Measurements from ENCODE around the gene ZNF236. TPM values are rescaled to one million over a fixed set of nuclear protein-coding genes. Genes with fewer than 3 reads are reported as not detected.

The ZNF236 gene
- total and polyA plus RNA-seq, 2 experiments from 2014 or later, result 5.8 to 13.1 TPM

DNA sequence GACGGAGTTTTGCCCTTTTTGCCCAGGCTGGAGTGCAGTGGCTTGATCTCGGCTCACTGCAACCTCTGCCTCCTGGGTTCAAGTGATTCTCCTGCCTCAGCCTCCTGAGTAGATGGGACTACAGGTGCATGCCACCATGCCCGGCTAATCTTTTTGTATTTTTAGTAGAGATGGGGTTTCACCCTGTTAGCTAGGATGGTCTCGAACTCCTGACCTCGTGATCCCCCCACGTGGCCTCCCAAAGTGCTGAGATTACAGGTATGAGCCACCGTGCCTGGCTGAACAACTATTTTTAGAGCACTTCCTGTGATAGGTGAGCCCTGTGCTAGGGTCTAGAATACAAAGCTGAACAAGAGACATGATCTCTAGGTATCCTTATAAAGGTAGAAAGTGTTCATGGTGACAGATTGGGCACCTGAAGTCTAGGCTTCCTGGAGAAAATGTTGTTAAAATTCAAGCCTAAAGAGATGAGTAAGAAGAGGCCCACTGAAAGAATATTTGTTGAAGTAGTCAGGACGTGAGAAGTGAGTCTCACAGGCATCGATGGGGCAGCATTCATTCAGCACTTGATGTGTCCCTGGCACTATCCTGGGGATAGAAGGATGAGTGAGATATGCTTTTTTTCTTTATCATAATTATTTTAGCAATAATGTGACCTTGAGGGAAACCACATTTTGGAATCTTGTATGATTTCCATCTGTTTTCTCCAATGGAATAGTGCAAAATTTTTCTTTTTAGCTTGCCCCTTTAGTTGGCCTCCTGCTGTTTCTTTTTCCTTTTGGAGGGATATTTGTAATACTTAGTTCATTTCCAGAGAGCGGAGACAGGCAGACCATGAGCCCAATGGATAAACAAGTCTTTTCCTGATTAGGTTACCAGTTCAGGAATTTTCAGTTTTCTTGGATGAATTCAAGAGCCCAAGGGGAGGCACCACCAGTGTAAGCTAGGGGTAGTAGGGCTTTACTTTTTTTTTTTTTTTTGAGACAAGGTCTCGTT, 5.1 kb downstream of the ZNF236 start:
- TF ChIP-seq, protein P1, sequence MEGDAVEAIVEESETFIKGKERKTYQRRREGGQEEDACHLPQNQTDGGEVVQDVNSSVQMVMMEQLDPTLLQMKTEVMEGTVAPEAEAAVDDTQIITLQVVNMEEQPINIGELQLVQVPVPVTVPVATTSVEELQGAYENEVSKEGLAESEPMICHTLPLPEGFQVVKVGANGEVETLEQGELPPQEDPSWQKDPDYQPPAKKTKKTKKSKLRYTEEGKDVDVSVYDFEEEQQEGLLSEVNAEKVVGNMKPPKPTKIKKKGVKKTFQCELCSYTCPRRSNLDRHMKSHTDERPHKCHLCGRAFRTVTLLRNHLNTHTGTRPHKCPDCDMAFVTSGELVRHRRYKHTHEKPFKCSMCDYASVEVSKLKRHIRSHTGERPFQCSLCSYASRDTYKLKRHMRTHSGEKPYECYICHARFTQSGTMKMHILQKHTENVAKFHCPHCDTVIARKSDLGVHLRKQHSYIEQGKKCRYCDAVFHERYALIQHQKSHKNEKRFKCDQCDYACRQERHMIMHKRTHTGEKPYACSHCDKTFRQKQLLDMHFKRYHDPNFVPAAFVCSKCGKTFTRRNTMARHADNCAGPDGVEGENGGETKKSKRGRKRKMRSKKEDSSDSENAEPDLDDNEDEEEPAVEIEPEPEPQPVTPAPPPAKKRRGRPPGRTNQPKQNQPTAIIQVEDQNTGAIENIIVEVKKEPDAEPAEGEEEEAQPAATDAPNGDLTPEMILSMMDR (IDR thresholded peaks at IDR 0.05; ENCODE audit: low read depth, low read length), result no peak
- Histone ChIP-seq H3K9me3 (ENCODE audit: low read depth) (no peaks in the 10 kb centered on the region), H3K4me3 (no peak overlapping the region), H3K36me3 (no peaks in the 10 kb centered on the region), H3K27me3 (no peaks in the 10 kb centered on the region), H3K27ac (no peak overlapping the region), H3K4me1 (ENCODE audit: low read depth) (peaks cover 18% of the 10 kb centered on the region)
- no peak for DNase-seq (ENCODE audit: low read depth in 1 of 2, low spot score in 1 of 2)

DNA sequence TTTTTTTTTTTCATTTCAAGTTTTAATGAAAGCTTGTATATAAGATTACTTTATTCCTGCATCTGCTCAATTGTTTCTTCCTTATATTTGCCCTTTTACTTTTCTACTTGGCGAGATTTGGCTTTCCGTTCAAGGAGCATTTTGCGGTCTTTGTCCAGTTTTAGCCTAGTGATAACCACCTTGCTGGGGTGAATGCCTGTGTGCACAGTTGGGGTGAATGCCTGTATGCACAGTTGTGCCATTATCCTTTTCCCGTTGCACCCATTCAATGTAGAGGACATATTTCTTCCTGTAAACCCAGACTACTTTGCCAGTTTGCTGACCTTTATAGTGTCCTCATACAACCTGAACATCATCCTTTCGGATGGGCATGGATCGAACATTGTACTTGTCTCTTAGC, 12.0 kb downstream of the ZNF236 start:
- Histone ChIP-seq H3K27ac (no peak overlapping the region), H3K4me3 (no peak overlapping the region), H3K36me3 (no peaks in the 10 kb centered on the region), H3K4me1 (ENCODE audit: low read depth) (peaks cover 7% of the 10 kb centered on the region), H3K27me3 (no peaks in the 10 kb centered on the region), H3K9me3 (ENCODE audit: low read depth) (no peaks in the 10 kb centered on the region)
- no peak for DNase-seq (ENCODE audit: low read depth in 1 of 2, low spot score in 1 of 2)
- TF ChIP-seq, protein P1 (IDR thresholded peaks at IDR 0.05; ENCODE audit: low read depth, low read length), result no peak

DNA sequence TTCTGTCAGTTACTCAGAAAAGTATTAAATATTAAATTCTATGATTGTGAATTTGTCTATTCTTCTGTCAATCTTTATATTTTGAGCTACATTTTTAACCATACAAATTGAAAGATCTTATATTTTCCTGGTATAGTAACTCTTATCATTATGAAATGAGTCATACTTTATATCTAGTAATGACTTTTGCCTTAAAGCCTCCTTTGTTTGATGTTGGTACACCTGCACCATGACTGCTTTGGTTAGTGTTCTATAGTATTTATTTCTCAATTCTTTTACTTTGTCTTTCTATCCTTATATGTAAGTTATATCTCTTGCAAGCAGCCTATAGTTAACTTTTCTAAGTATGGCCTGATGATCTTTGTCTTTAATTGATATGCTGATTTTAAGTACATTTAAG, 13.0 kb downstream of the ZNF236 start:
- Histone ChIP-seq H3K4me3 (no peak overlapping the region), H3K27ac (no peak overlapping the region), H3K4me1 (ENCODE audit: low read depth) (peaks cover 7% of the 10 kb centered on the region), H3K36me3 (no peaks in the 10 kb centered on the region), H3K9me3 (ENCODE audit: low read depth) (no peaks in the 10 kb centered on the region), H3K27me3 (no peaks in the 10 kb centered on the region)
- DNase-seq (ENCODE audit: low read depth in 1 of 2, low spot score in 1 of 2), result no peak
- TF ChIP-seq, protein P1 (IDR thresholded peaks at IDR 0.05; ENCODE audit: low read depth, low read length), result no peak

GRCh38 chr18:76837071-76837470, 14.7 kb downstream of the ZNF236 start:
- Histone ChIP-seq H3K36me3 (no peaks in the 10 kb centered on the region), H3K4me3 (no peak overlapping the region), H3K9me3 (ENCODE audit: low read depth) (no peaks in the 10 kb centered on the region), H3K27ac (no peak overlapping the region), H3K4me1 (ENCODE audit: low read depth) (peaks cover 7% of the 10 kb centered on the region), H3K27me3 (no peaks in the 10 kb centered on the region)
- DNase-seq (ENCODE audit: low read depth in 1 of 2, low spot score in 1 of 2), result no peak
- TF ChIP-seq, protein P1 (IDR thresholded peaks at IDR 0.05; ENCODE audit: low read depth, low read length), result no peak

DNA sequence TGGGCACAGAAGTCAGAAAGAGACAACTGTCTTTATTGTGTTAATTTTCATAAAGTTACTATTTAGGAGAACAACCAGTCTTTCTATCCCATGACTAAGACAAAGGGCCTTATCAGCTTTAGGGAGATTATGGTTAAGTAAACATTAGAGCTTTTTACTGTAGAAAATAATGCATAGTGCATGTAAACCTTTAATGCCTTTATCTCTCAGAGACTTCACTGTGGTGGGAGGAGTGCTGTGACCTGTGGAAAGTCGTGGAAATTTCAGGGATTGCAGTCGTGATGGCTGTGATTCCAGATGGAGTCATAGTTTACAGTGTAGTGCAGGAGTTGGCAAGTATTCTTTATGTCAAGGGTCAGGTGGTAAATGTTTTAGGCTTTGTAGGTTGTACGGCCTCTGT, 15.8 kb downstream of the ZNF236 start:
- H3K4me3 ChIP-seq, result no peak overlapping the region
- peak in 1 of 2 donors; percentile 31 for DNase-seq (ENCODE audit: low read depth in 1 of 2, low spot score in 1 of 2)
- peaks cover 13% of the 10 kb centered on the region for H3K4me1 ChIP-seq (ENCODE audit: low read depth)
- no peaks in the 10 kb centered on the region for H3K36me3 ChIP-seq
- no peaks in the 10 kb centered on the region for H3K27me3 ChIP-seq
- TF ChIP-seq, protein P1 (IDR thresholded peaks at IDR 0.05; ENCODE audit: low read depth, low read length), result no peak
- H3K9me3 ChIP-seq (ENCODE audit: low read depth), result no peaks in the 10 kb centered on the region
- H3K27ac ChIP-seq, result peak overlapping the region; percentile 10

All from cardiac muscle cell (in vitro differentiated cells and primary cell).